ENCODE measurements around the gene LGR4. TPM values are rescaled to one million over a fixed set of nuclear protein-coding genes. Genes with fewer than 3 reads are reported as not detected.

LGR4 gene
- total and polyA plus RNA-seq, 9 of the 15 experiments (the other 6 are each of a cell fraction or from before 2014, with no cell fraction given): 0.94 to 10.1 (median 5.8) TPM

GRCh38 chr11:27414644-27415043, 57.9 kb downstream of the LGR4 start:
- peak; percentile 60 for FAIRE-seq
- Histone ChIP-seq H3K4me2 (ENCODE audit: insufficient read depth, low read length) (peak overlapping the region; percentile 27; the same call in 1 of the 2 replicates), H3K27me3 (ENCODE audit: control insufficient read depth in 2 of 2, insufficient read depth in 2 of 2, low read length in 2 of 2) (no peaks in the 10 kb centered on the region), H3K79me2 (ENCODE audit: control insufficient read depth, insufficient read depth, low read length) (peaks cover 32% of the 10 kb centered on the region; the same call in 2 of the 3 replicates), H3K9me3 (replicated peaks; ENCODE audit: control insufficient read depth, insufficient read depth, low read depth, low read length) (no peaks in the 10 kb centered on the region), H3K27ac (ENCODE audit: extremely low read depth, low read depth, low read length) (peak overlapping the region; percentile 28), H4K20me1 (replicated peaks; ENCODE audit: control insufficient read depth, insufficient read depth, low read length) (no peaks in the 10 kb centered on the region), H3K9ac (ENCODE audit: insufficient read depth in 1 of 2, low read depth in 2 of 2, low read length in 2 of 2) (peak overlapping the region in 1 of 2 experiments; percentile 40; a peak in 1 of 4 replicates), H2AFZ (ENCODE audit: low read depth, low read length) (peak overlapping the region; percentile 29; the same call in 1 of the 2 replicates), H3K9me1 (ENCODE audit: control insufficient read depth, insufficient read depth, low read length) (no peaks in the 10 kb centered on the region), H3K36me3 (ENCODE audit: control insufficient read depth, insufficient read depth, low read length) (no peaks in the 10 kb centered on the region; the same call in 1 of the 3 replicates), H3K4me1 (replicated peaks in 1 of 2; ENCODE audit: control insufficient read depth in 2 of 2, insufficient read depth in 2 of 2, low read length in 2 of 2) (peaks cover 4 to 57% of the 10 kb centered on the region in 2 experiments; a peak in 4 of 5 replicates), H3K4me3 (no peak overlapping the region)
- ChIA-PET POLR2A (interaction anchor here (1.2 to 2.4 kb wide), 3 partner anchors 10 to 19 kb away, joined by 4 to 7 read pairs (median 5); no protein-coding TSS in a partner anchor), CTCF (ENCODE audit: low intra/inter-chr PET ratio) (no interaction called here)
- DNase-seq (ENCODE audit: extremely low read depth in 1 of 4, low spot score in 3 of 4): peak; percentile 32 to 72 (median 41)
- peak; percentile 75 for ATAC-seq
- intact Hi-C loops (cut with micrococcal nuclease) (no loop called here), in situ Hi-C loops (cut with MboI) (no loop called here)
- 0% methylated on average over 3 of the region's 3 CpGs for WGBS (ENCODE audit: insufficient coverage, low coverage, missing lambda C conversion rate)
- no TSS peak for BruUV-seq (replicated peaks)
- no peak for TF ChIP-seq MAFG (tag; conservative IDR thresholded peaks at IDR 0.05)
- peak in 1 of 3 experiments; percentile 14 for TF ChIP-seq YY1 (IDR thresholded peaks at IDR 0.05; ENCODE audit: borderline replicate concordance in 1 of 3, control insufficient read depth in 1 of 3, extremely low read depth in 1 of 3, insufficient read depth in 3 of 3, insufficient read length in 1 of 3, insufficient replicate concordance in 2 of 3, low read depth in 1 of 3, low read length in 2 of 3)
- no peak for TF ChIP-seq ARHGAP35 (IDR thresholded peaks at IDR 0.05; ENCODE audit: partially characterized antibody)
- TF ChIP-seq PML (IDR thresholded peaks at IDR 0.05; ENCODE audit: low read length): 0 out of 2 replicates have a peak, but pooled peaks have one; percentile 36
- TF ChIP-seq CUX1 (CRISPR knock-in tag; IDR thresholded peaks at IDR 0.05): no peak
- TF ChIP-seq SOX6 (IDR thresholded peaks at IDR 0.05): 0 out of 2 replicates have a peak, but pooled peaks have one; percentile 17
- TF ChIP-seq STAT5A (IDR thresholded peaks at IDR 0.05; ENCODE audit: borderline replicate concordance, low read length): 0 out of 2 replicates have a peak, but pooled peaks have one; percentile 15
- peak in 1 of 2 experiments; percentile 25; a peak in 1 of 4 replicates for TF ChIP-seq RCOR1 (IDR thresholded peaks at IDR 0.05; ENCODE audit: borderline replicate concordance in 1 of 2, low read depth in 2 of 2, low read length in 2 of 2)
- TF ChIP-seq CREM (IDR thresholded peaks at IDR 0.05; ENCODE audit: low read depth): 0 out of 2 replicates have a peak, but pooled peaks have one; percentile 24
- TF ChIP-seq DPF2 (IDR thresholded peaks at IDR 0.05): peak; percentile 36
- peak; percentile 50 to 65; a peak in 3 of 4 replicates for TF ChIP-seq KDM1A (IDR thresholded peaks at IDR 0.05)
- no peak for TF ChIP-seq BRD4 (IDR thresholded peaks at IDR 0.05)
- peak; percentile 68 for TF ChIP-seq TCF3 (CRISPR knock-in tag; IDR thresholded peaks at IDR 0.05)
- TF ChIP-seq ARID1B (IDR thresholded peaks at IDR 0.05): peak; percentile 68
- no peak for TF ChIP-seq TBL1XR1 (IDR thresholded peaks at IDR 0.05; ENCODE audit: low read length in 2 of 2)
- TF ChIP-seq ARID3A (IDR thresholded peaks at IDR 0.05; ENCODE audit: borderline replicate concordance, low read depth, low read length): peak; percentile 46; the same call in 1 of the 2 replicates
- TF ChIP-seq CBFA2T2 (conservative IDR thresholded peaks at IDR 0.05): peak; percentile 75
